GM18520 (cell line): ENCODE results near the gene OSBP2.
"Not testable (repeated sequence)": the region's sequence is repeated elsewhere in the genome, so short reads cannot be mapped to it uniquely, and the experiment has no call there.

Experiments used
- ATAC-seq: cut with Tn5 transposase; IDR thresholded peaks from one replicate; pipeline ENCODE4 v1.9.1; 2021; ENCODE audit not compliant: unreplicated experiment

Gene OSBP2

GRCh38 chr22:30679895-30680690, 14.6 kb upstream of the OSBP2 start:
- not testable (repeated sequence) for ATAC-seq

GRCh38 chr22:30680991-30681770, 13.5 kb upstream of the OSBP2 start:
- ATAC-seq: no peak

GRCh38 chr22:30681831-30682230, 12.8 kb upstream of the OSBP2 start:
- no peak for ATAC-seq

- ATAC-seq: no peak
These were observed 9.5 kb upstream of the OSBP2 start for GRCh38 chr22:30685178-30685577.

- ATAC-seq: no peak
These were observed 7.3 kb upstream of the OSBP2 start for GRCh38 chr22:30687358-30687757.

- ATAC-seq: no peak
These were observed 5.1 kb upstream of the OSBP2 start for GRCh38 chr22:30689622-30690021.

- ATAC-seq: no peak
These were observed 3.5 kb upstream of the OSBP2 start for GRCh38 chr22:30691204-30691603.

GRCh38 chr22:30694171-30694639, 469 bp upstream of the OSBP2 start:
- no peak for ATAC-seq

GRCh38 chr22:30695351-30695851, 727 bp downstream of the OSBP2 start:
- no peak for ATAC-seq

- no peak for ATAC-seq
These were observed 1.4 kb downstream of the OSBP2 start for GRCh38 chr22:30695871-30696655.

GRCh38 chr22:30697975-30698374, 3.3 kb downstream of the OSBP2 start:
- no peak for ATAC-seq

- no peak for ATAC-seq
These were observed 7.2 kb downstream of the OSBP2 start for GRCh38 chr22:30701872-30702271.

GRCh38 chr22:30702856-30703255, 8.2 kb downstream of the OSBP2 start:
- no peak for ATAC-seq

- ATAC-seq: no peak
These were observed 10.3 kb downstream of the OSBP2 start for GRCh38 chr22:30704978-30705377.

- ATAC-seq: peak; percentile 63
These were observed 11.3 kb downstream of the OSBP2 start for GRCh38 chr22:30705710-30706651.

GRCh38 chr22:30709980-30710379, 15.3 kb downstream of the OSBP2 start:
- ATAC-seq: not testable (repeated sequence)

GRCh38 chr22:30712094-30712493, 17.4 kb downstream of the OSBP2 start:
- no peak for ATAC-seq

- ATAC-seq: no peak
These were observed 19.4 kb downstream of the OSBP2 start for GRCh38 chr22:30714062-30714461.

- no peak for ATAC-seq
These were observed 22.8 kb downstream of the OSBP2 start for GRCh38 chr22:30717331-30717921.

- ATAC-seq: no peak
These were observed 23.3 kb downstream of the OSBP2 start for GRCh38 chr22:30717952-30718351.
